Measurements from ENCODE around the gene FAM89B. TPM values are rescaled to one million over a fixed set of nuclear protein-coding genes. Genes with fewer than 3 reads are reported as not detected.

FAM89B gene
- total and polyA plus RNA-seq, 2 donors (not counting 3 experiments of a cell fraction or from before 2014, with no cell fraction given) = 63.1 to 153 TPM

- CTCF ChIA-PET = no interaction called here
Observed at GRCh38 chr11:65580031-65580692, 7.8 kb downstream of the FAM89B start.

More at GRCh38 chr11:65580031-65580692, 7.8 kb downstream of the FAM89B start:
- DNase-seq (ENCODE audit: low read depth, low spot score) = no peak
- H3K4me2 ChIP-seq (ENCODE audit: insufficient read depth, low read length) = no peak overlapping the region
- H3K4me3 ChIP-seq (replicated peaks in 1 of 3; ENCODE audit: insufficient read depth in 1 of 3, low read depth in 1 of 3, low read length in 3 of 3) = no peak overlapping the region
- H3K79me2 ChIP-seq (ENCODE audit: control insufficient read depth, insufficient read depth, low read length) = no peaks in the 10 kb centered on the region
- no peaks in the 10 kb centered on the region for H3K9me1 ChIP-seq (replicated peaks; ENCODE audit: control insufficient read depth, extremely low read depth, insufficient read depth, low read length)
- H3K27me3 ChIP-seq (ENCODE audit: control insufficient read depth in 2 of 2, insufficient read depth in 2 of 2, low read length in 2 of 2) = no peaks in the 10 kb centered on the region
- no peak overlapping the region for H3K27ac ChIP-seq (ENCODE audit: insufficient read depth, low read depth, low read length)
- TF ChIP-seq GATA2 (IDR thresholded peaks at IDR 0.05; ENCODE audit: insufficient read depth, insufficient read length, low read depth, low read length) (no peak), JUN (IDR thresholded peaks at IDR 0.05; ENCODE audit: borderline replicate concordance, insufficient read depth, insufficient read length, low read depth) (no peak), POLR2AphosphoS5 (IDR thresholded peaks at IDR 0.05; ENCODE audit: insufficient read depth, low read depth, low read length) (no peak), EZH2 (IDR thresholded peaks at IDR 0.05; ENCODE audit: borderline replicate concordance, low read depth, low read length, severe bottlenecking) (no peak), POLR2A (IDR thresholded peaks at IDR 0.05; ENCODE audit: low read depth, low read length) (no peak), FOS (IDR thresholded peaks at IDR 0.05; ENCODE audit: borderline replicate concordance, insufficient read depth, low read length) (no peak), MYC (IDR thresholded peaks at IDR 0.05; ENCODE audit: low read depth, low read length) (no peak)
- TF ChIP-seq, protein P1, sequence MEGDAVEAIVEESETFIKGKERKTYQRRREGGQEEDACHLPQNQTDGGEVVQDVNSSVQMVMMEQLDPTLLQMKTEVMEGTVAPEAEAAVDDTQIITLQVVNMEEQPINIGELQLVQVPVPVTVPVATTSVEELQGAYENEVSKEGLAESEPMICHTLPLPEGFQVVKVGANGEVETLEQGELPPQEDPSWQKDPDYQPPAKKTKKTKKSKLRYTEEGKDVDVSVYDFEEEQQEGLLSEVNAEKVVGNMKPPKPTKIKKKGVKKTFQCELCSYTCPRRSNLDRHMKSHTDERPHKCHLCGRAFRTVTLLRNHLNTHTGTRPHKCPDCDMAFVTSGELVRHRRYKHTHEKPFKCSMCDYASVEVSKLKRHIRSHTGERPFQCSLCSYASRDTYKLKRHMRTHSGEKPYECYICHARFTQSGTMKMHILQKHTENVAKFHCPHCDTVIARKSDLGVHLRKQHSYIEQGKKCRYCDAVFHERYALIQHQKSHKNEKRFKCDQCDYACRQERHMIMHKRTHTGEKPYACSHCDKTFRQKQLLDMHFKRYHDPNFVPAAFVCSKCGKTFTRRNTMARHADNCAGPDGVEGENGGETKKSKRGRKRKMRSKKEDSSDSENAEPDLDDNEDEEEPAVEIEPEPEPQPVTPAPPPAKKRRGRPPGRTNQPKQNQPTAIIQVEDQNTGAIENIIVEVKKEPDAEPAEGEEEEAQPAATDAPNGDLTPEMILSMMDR (IDR thresholded peaks at IDR 0.05; ENCODE audit: extremely low read depth in 1 of 2, insufficient read depth in 1 of 2, low read depth in 1 of 2, low read length in 2 of 2) = no peak
- TF ChIP-seq, protein P2, sequence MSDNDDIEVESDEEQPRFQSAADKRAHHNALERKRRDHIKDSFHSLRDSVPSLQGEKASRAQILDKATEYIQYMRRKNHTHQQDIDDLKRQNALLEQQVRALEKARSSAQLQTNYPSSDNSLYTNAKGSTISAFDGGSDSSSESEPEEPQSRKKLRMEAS (IDR thresholded peaks at IDR 0.05; ENCODE audit: insufficient read depth, insufficient read length) = no peak
- dilution Hi-C loops (cut with MboI; ENCODE audit: extremely low pct_ligation_motif_present, low sequenced_read_pairs) (no loop called here), intact Hi-C loops (cut with micrococcal nuclease) (no loop called here)
- POLR2A ChIA-PET = no interaction called here
- no TSS peak for BruUV-seq (replicated peaks)
- FAIRE-seq = no peak
- H3K4me1 ChIP-seq (ENCODE audit: control insufficient read depth, extremely low read depth, insufficient read depth, low read length) = peaks cover 20% of the 10 kb centered on the region
- H4K20me1 ChIP-seq (replicated peaks; ENCODE audit: control insufficient read depth, extremely low read depth, insufficient read depth, low read length) = no peaks in the 10 kb centered on the region
- H3K36me3 ChIP-seq (ENCODE audit: control insufficient read depth in 2 of 2, extremely low read depth in 1 of 2, insufficient read depth in 2 of 2, low read length in 2 of 2) = no peaks in the 10 kb centered on the region
- no peak overlapping the region for H2AFZ ChIP-seq (ENCODE audit: low read depth, low read length)
- no peaks in the 10 kb centered on the region for H3K9me3 ChIP-seq (replicated peaks; ENCODE audit: control insufficient read depth, insufficient read depth, low read length)
- H3K9ac ChIP-seq (replicated peaks; ENCODE audit: extremely low read depth, insufficient read depth, low read length) = no peak overlapping the region

All from endothelial cell of umbilical vein (primary cell).